ENCODE measurements around the gene PLEKHG2. TPM values are rescaled to one million over a fixed set of nuclear protein-coding genes. Genes with fewer than 3 reads are reported as not detected.

Gene PLEKHG2
- total RNA-seq, 3 donors from 2014 or later, result 8.0 to 11.8 (median 10.2) TPM

GRCh38 chr19:39420769-39421168 is 8.3 kb downstream of the PLEKHG2 start:
- H3K36me3 ChIP-seq, result no peaks in the 10 kb centered on the region
- no peak overlapping the region for H3K27ac ChIP-seq
- TF ChIP-seq CTCF (IDR thresholded peaks at IDR 0.05) (no peak), POLR2A (IDR thresholded peaks at IDR 0.05) (no peak), POLR2AphosphoS5 (IDR thresholded peaks at IDR 0.05) (no peak)
- H3K4me1 ChIP-seq, result no peaks in the 10 kb centered on the region
- H3K9me3 ChIP-seq, result no peaks in the 10 kb centered on the region
- H3K27me3 ChIP-seq, result no peaks in the 10 kb centered on the region
- no peak overlapping the region for H3K4me3 ChIP-seq
- DNase-seq (ENCODE audit: low spot score in 2 of 2), result no peak
- intact Hi-C loops (cut with DNase I; ENCODE audit: low total_unique reads), result no loop called here

DNA sequence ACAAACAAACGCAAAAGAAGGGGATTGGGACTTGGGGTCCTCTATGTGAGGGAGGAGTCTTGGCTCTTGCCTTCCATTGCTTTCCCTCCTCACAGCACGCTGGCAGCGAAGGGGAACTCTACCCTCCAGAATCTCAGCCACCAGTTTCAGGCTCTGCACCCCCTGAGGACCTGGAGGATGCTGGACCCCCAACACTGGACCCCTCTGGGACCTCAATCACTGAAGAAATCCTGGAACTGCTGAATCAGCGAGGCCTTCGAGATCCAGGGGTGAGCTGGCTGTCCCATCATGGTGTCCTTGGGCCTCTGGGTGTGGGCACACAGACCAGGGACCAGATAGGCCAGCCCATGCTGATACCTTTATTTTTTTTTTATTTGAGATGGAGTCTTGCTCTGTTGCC is 9.6 kb downstream of the PLEKHG2 start:
- Histone ChIP-seq H3K27ac (no peak overlapping the region), H3K27me3 (no peaks in the 10 kb centered on the region), H3K36me3 (no peaks in the 10 kb centered on the region), H3K4me1 (no peaks in the 10 kb centered on the region), H3K9me3 (no peaks in the 10 kb centered on the region), H3K4me3 (no peak overlapping the region)
- intact Hi-C loops (cut with DNase I; ENCODE audit: low total_unique reads), result no loop called here
- no peak for DNase-seq (ENCODE audit: low spot score in 2 of 2)
- TF ChIP-seq POLR2A (IDR thresholded peaks at IDR 0.05) (no peak), CTCF (IDR thresholded peaks at IDR 0.05) (no peak), POLR2AphosphoS5 (IDR thresholded peaks at IDR 0.05) (no peak)

DNA sequence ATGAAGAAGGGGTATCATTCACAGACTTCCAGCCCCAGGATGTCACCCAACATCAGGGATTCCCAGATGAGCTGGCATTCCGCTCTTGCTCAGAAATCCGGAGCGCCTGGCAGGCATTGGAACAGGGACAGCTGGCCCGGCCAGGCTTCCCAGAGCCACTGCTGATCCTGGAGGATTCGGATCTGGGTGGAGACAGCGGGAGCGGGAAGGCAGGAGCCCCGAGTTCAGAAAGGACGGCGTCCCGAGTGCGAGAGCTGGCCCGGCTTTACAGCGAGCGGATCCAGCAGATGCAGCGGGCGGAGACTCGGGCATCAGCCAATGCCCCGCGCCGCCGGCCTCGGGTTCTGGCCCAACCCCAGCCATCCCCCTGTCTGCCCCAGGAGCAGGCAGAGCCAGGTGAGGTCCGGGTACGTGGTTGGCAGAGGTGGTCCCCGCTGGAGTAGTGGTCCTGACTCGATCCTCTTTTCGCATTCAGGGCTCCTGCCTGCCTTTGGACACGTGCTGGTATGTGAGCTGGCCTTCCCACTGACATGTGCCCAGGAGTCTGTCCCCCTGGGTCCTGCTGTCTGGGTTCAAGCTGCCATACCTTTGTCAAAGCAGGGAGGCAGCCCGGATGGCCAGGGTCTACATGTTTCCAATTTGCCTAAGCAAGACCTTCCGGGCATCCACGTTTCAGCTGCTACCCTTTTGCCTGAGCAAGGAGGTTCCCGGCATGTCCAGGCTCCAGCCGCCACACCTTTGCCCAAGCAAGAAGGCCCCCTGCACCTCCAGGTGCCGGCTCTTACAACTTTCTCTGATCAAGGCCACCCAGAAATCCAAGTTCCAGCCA is 11.0 kb downstream of the PLEKHG2 start:
- intact Hi-C loops (cut with DNase I; ENCODE audit: low total_unique reads), result no loop called here
- no peaks in the 10 kb centered on the region for H3K9me3 ChIP-seq

GRCh38 chr19:39424934-39425333 is 12.5 kb downstream of the PLEKHG2 start:
- H3K36me3 ChIP-seq, result no peaks in the 10 kb centered on the region
- H3K4me1 ChIP-seq, result peaks cover 0 to 5% of the 10 kb centered on the region in 2 donors
- H3K4me3 ChIP-seq, result no peak overlapping the region
- no peaks in the 10 kb centered on the region for H3K27me3 ChIP-seq
- H3K9me3 ChIP-seq, result no peaks in the 10 kb centered on the region
- DNase-seq (ENCODE audit: low spot score in 2 of 2), result no peak
- no peak overlapping the region for H3K27ac ChIP-seq
- TF ChIP-seq POLR2AphosphoS5 (IDR thresholded peaks at IDR 0.05), result no peak
- TF ChIP-seq CTCF (IDR thresholded peaks at IDR 0.05), result no peak
- TF ChIP-seq POLR2A (IDR thresholded peaks at IDR 0.05), result no peak
- intact Hi-C loops (cut with DNase I; ENCODE audit: low total_unique reads), result no loop called here

More for the DNA sequence above, 11.0 kb downstream of the PLEKHG2 start:
- Histone ChIP-seq H3K27ac (peak overlapping the region in 1 of 2 donors; percentile 25), H3K27me3 (no peaks in the 10 kb centered on the region), H3K36me3 (no peaks in the 10 kb centered on the region), H3K4me1 (peaks cover 0 to under 1% of the 10 kb centered on the region in 2 donors), H3K4me3 (no peak overlapping the region)
- DNase-seq (ENCODE audit: low spot score in 2 of 2), result no peak
- TF ChIP-seq POLR2AphosphoS5 (IDR thresholded peaks at IDR 0.05) (no peak), CTCF (IDR thresholded peaks at IDR 0.05) (no peak), POLR2A (IDR thresholded peaks at IDR 0.05) (no peak)

GRCh38 chr19:39425744-39426143 is 13.3 kb downstream of the PLEKHG2 start:
- Histone ChIP-seq H3K27ac (no peak overlapping the region), H3K36me3 (no peaks in the 10 kb centered on the region), H3K4me3 (no peak overlapping the region), H3K27me3 (no peaks in the 10 kb centered on the region), H3K4me1 (peaks cover 0 to 5% of the 10 kb centered on the region in 2 donors), H3K9me3 (no peaks in the 10 kb centered on the region)
- TF ChIP-seq POLR2A (IDR thresholded peaks at IDR 0.05) (no peak), POLR2AphosphoS5 (IDR thresholded peaks at IDR 0.05) (no peak), CTCF (IDR thresholded peaks at IDR 0.05) (no peak)
- intact Hi-C loops (cut with DNase I; ENCODE audit: low total_unique reads), result no loop called here
- DNase-seq (ENCODE audit: low spot score in 2 of 2), result no peak
